ENCODE data around the gene SULT2B1.

The SULT2B1 gene

DNA sequence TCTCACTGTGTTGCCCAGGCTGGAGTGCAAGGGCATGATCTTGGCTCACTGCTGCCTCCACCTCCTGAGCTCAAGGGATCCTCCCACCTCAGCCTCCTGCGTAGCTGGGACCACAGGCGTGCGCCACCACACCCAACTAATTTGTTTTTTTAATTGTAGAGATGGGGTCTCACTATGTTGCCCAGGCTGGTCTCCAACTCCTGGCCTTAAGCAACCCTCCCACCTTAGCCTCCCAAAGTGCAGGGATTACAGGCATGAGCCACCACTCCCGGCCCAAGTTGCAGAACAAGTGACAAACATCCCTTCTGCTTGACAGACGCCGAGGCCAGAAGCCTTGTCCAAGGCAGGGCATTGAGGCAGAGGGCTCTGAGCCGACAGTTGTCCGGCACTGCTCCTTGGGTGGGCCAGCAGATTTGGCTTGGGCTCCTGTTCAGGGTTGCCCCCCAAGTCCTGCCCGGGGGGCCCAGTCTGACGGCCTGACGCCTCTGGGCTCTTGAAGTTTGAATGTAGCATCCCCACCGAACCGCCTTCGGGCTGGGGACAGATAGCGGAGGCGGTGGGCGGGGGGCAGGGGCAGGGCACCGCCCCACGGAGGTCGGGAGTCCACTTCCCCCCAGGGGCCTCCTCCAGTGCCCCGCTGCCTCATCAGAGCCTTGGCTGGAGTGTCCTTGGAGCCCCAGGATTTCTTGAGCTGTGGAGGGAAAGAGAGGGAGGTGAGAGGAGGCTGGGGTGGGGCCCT, 48.9 kb downstream of the SULT2B1 start:
- DNase-seq (ENCODE audit: low read depth in 3 of 3) = no peak

DNA sequence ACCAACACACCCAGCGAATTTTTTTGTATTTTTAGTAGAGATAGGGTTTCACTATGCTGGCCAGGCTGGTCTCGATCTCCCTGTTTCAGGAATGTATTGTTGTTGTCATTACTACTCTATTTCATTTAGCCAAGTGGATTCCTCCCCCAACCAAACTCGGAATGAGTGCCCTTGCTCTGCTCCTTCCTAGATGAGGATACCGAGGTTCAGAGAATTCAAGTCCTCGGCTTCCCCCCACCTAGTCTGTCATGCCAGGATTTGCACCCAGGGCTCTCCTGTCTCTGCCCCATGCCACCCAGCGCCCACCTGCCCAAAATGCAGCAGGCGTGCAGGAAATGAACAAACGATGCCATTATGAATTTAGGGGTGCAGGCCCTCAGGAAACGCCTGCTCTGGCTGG, 51.0 kb downstream of the SULT2B1 start:
- DNase-seq (ENCODE audit: low read depth in 3 of 3) = no peak

DNA sequence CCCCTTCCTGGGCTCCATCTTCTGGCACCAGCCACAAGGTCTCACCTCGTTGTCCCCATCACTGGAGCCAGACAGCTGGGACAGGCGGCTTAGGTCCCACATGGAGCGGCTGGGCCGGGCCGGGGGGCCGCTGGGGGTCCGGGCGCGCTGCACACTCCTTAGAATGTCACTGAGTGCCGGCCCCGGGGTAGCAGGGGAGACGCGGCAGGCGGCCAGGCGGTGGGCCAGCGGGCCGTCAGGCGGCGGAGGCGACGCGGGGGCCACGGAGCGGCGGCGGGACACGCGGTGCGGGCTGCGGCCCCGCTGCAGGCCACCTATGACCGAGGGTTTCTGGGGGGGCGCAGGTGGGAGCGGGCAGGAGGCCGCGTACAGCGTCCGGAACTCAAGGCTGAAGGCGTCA, 51.5 kb downstream of the SULT2B1 start:
- DNase-seq (ENCODE audit: low read depth in 3 of 3) = no peak

DNA sequence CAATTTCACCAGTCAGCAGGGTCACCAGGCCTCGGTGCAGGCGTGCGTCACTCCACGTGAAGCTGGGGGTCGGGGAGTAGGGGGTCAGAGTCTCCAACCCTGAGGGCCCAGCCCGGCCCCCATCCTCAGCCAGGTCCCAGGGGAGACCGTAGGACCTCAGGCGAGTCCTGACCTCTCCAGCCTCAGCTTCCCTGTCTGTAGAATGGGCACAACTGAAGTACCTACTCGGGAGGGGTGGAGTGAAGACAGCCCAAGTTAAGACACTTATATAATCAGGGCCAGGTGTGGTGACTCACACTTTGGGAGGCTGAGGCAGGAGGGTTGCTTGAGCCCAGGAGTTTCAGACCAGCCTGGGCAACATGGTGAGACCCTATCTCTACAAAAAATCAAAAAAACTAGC, 51.9 kb downstream of the SULT2B1 start:
- no peak for DNase-seq (ENCODE audit: low read depth in 3 of 3)

DNA sequence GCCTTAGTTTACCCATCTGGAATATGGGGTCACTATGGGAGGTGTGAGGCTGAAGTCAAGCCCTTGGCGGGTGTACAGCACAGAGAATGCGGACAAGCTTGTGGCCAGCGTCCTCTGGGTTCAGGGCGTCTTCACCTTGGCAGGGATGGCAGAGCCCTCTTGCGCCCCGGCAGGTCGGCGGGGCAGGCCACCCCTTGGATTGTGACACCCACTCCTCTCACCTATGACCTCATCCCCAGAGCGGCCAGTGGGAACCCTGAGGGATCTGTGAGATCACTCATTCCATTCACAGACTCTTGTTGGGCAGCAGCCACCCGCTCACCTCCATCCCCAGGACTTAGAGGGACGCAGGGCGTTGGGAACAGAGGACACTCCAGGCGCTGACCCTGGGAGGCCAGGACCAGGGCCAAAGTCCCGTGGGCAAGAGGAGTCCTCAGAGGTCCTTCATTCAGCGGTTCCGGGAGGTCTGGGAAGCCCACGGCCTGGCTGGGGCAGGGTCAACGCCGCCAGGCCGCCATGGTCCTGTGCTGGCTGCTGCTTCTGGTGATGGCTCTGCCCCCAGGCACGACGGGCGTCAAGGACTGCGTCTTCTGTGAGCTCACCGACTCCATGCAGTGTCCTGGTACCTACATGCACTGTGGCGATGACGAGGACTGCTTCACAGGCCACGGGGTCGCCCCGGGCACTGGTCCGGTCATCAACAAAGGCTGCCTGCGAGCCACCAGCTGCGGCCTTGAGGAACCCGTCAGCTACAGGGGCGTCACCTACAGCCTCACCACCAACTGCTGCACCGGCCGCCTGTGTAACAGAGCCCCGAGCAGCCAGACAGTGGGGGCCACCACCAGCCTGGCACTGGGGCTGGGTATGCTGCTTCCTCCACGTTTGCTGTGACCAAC, 54.7 kb downstream of the SULT2B1 start, which contains the start of gene SPACA4:
Gene SPACA4, plus strand, starts transcription at position 280 of the 896 bp plus-strand sequence. Its CDS starts 237 bp downstream, at position 517.
- no peak for DNase-seq (ENCODE audit: low read depth in 3 of 3)

DNA sequence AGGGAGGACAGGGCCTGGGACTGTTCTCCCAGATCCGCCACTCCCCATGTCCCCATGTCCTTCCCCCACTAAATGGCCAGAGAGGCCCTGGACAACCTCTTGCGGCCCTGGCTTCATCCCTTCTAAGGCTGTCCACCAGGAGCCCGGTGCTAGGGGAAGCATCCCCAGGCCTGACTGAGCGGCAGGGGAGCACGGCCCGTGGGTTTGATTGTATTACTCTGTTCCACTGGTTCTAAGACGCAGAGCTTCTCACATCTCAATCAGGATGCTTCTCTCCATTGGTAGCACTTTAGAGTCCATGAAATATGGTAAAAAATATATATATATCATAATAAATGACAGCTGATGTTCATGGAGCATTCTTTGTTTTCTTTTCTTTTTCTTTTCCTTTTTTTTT, 55.4 kb downstream of the SULT2B1 start:
- no peak for DNase-seq (ENCODE audit: low read depth in 3 of 3)

DNA sequence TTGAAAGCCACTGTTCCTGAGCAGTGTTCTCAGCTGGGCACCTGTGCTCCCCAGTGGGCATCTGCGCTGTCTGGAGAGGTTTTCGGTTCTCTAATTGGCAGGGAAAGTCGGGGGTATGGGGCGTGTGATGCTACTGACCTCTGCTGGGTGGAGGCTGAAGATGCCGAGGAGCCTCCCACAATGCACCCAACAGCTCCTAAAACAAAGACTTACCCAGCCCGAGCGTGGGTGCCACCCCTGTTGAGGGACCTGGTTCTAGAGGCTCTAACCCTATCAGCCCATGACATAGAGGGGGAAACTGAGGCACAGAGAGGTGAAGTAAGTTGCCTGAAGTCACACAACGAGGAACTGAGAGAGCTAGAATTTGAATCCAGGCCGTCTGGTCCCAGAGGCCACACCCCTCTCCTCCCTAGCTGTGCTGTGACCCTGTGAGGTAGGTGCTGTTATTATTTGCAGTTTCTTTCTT, 56.9 kb downstream of the SULT2B1 start:
- DNase-seq (ENCODE audit: low read depth in 3 of 3) = no peak

DNA sequence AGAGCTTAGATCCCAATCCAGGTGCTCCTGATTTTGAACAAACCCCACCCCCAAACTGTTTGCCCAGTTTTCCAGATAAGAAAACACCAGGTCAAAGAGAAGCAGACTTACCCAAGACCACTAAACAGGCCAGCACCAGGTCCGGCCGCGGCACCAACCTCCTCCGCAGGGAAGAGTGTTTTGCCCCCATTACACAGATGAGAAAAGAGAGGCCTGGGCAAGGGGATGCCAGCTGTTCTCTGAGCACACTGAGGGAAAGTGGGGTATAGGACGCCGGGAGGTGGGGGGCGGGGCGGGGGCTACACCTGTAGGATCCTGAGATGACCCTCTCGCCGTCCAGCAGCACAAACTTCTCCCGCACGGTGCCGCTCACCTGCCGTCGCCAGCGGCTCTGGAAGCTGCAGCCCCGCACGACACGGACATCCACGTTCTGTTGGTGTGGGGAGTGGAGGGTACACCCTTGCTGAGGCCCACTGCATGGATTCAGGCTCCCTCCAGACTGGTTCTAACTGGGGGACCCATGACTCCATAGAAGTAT, 57.7 kb downstream of the SULT2B1 start:
- no peak for DNase-seq (ENCODE audit: low read depth in 3 of 3)

DNA sequence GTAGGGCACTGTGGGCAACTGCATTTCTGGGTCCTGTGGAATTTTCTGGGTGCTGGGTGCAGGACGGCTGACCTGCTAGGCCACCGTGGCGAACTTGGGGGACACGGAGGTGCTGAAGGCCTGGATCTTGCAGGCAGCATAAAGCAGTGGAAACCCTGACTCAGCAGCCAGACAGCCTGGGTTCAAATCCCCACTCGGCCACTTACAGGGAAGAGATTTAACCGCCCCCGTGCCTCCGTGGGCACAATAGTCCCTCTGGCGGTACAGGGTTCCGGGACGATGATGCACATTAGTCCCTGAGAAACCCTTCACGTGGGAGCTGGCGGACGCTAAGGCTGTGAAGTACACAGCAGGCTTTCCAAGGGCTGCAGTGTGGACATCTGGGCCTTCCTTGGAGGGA, 59.9 kb downstream of the SULT2B1 start:
- no peak for DNase-seq (ENCODE audit: low read depth in 3 of 3)

DNA sequence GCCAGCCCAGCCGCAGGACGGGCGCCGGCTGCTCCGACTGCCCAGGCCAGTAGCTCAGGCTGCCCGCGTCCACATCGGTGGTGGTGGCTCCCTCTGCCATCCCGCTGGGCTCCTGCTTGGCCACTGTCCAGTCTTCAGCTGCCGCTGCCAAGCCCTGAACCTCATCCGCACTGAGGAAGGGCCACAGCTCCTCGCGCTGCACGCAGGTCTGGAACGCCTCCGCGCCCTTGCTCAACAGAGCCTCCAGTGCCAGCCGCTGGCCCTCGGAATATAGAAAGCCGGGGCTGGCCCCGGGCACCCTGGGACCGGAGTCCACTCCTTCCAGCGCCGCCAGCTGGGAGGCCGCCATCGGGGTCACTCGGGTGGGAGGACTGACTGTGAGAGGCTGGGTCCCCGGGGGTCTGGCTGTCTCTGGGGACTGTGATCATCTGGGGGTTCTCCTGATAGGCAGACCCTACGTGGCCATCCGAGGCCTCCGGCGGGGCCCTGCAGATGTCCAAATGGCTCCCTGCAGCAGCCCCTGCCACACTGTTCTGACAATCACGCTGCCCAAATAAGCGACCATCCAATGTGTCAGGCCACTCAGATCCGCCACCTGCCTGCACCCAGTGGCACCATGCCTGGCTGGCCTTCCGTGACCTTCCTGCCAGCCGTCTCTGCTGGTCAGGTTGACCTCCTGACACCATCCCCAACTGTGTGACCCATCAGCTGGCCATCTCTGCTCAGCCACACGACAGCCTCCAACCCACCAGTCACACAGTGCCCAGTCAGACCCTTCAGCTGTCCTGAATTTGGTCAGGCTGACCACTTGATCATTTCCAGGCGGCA, 61.3 kb downstream of the SULT2B1 start:
- DNase-seq (ENCODE audit: low read depth in 3 of 3) = no peak

DNA sequence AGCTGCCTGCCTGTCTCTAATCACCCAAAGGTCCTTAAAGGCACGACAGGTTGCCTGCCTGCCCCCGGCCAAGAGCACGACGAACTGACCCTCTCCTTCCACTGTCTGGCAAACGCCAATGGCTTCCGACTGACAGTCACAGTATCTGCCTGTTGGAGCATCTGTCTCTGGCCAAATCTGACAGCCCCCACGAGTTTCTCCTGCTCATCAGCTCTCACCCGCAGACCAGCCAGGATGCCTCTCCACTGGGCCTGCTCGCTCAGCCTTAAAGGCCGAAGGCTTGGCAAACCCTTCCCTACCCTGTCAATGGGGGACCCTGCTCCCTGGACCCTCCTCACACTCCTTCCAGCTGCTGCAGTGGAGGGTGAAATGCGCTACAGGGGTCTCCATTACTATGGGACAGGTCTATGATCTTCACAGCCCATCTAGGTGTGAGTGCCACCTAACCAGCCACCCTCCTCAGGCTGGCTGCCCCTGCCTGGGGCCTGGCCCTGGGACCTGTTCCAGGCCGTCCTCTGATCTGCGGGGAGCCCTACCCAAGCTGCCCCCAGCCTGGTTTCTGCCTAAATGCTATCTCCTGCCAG, 62.0 kb downstream of the SULT2B1 start:
- DNase-seq (ENCODE audit: low read depth in 3 of 3) = no peak

DNA sequence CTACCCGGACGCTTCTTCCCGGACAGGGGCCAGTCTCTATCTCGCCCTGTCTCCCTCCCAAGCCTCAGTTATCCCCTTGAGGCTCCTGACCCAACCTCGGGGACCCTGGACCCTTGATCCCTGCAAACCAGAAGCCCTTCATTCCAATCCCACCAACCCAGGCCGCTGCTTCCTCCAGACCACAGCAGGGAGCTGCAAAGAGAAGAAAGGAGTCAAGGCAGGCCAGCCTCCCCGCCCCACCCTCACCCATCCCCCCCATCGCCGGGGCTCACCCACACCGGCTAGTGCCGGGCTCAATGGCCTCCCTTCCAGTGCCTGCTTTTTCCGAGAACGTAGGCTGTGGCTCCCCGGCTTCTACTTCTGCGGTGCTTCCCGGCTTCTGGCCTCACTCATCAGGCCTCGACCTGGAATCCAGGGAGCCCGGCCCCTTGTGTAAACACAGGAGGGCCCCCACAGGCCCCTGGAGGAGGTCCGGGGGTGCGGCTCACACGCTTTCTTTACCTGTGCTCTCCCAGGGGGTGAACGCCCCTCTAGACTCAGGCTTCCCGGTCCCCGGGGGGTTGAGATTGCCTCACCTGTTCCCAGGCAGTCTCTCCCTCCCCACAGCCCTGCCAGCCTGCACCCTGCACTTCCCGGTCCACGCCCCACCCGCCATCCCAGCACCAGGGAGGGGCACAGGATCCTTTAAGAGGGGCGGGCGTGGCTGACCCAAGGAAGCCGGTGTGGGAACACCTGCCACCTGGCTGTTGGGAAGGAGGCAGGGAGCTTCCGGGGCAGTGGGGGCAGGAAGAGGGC, 62.7 kb downstream of the SULT2B1 start, which contains the start of gene FAM83E:
Gene FAM83E, minus strand, starts transcription at position 641 of the 795 bp plus-strand sequence. CDS start 1,704 bp downstream, outside the sequence.
- no peak for DNase-seq (ENCODE audit: low read depth in 3 of 3)

DNA sequence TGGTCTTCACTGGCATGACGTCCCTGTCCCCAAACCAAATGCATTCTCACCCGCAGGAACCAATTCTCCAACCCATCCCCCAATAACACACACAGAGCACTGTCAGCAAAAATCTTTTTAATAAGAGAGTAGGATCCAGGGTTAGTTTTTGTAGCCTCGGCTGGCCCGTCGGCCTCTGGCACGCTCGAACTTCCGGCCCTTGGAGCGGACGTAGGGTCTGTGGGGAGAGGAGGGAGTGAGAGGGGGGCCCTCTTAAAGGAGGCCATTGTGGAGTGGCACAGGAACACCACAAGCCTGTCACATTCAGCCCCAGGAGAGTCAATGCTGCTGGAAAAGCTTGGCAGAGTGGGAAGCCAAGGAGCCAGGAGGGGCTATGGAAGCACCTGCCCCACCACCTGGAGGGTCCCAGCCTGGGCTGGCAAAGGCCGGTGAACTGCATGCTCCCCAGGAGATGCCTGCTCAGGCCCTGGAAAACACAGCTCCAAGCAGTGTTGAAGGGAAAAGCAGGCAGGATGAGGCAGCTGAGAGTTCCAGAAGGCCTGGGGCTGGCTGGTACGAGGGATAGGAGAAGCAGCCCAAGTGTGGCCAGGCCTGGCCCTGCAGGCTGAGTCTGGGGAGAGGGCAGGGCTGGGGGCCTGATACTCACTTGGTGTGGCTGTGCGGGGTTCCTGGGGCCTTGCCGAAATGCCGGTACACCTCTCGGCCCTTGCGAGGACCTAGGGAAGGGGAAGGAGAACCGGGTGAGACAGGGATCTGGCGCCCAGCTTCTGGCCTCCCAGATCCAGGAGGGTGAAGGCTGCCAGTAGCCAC, 63.5 kb downstream of the SULT2B1 start:
- no peak for DNase-seq (ENCODE audit: low read depth in 3 of 3)

DNA sequence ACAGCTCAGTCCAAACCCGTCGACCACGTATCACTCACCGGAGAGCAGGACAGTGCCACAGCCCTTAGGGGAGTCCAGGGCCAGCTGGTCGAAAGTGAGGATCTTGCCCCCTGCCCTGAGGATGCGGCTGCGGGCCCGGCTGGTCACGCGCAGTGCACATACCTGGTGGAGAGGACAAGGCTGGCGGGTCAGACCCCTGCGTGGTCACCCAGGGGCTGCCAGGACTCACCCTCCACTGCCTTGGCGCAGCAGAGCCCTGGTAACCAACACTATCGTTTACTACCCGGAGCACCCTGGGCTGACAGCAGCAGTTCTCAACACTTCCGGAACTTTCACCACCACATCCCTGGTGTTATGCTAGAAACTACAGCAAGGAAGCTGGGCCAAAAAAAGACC, 64.1 kb downstream of the SULT2B1 start:
- DNase-seq (ENCODE audit: low read depth in 3 of 3) = no peak

DNA sequence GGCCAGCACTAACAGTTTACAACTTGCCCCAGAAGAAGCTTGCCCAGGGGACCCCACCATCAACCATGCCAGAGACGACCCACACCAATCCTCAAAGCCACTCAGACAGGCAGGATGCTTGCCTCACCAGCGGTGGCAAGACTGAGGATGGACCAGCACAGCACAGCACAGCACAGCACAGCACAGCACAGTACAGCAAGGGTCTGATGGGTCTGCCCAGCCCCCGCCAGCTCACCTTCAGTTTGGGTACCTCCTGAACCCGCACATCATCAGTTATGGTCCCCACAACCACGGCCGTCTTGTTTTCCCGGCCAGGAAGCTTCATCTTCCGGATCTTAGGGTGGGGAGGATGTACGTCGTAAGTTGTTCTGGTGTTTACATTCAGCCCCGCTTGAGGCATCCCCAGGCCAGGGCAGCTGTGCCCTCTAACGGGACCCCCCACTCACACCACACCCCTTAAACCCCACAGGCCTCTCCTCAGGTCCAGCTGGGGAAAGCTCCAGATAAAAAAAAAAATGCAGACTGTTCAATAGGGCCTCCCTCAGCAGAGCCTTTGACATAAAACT, 64.6 kb downstream of the SULT2B1 start:
- DNase-seq (ENCODE audit: low read depth in 3 of 3) = no peak

DNA sequence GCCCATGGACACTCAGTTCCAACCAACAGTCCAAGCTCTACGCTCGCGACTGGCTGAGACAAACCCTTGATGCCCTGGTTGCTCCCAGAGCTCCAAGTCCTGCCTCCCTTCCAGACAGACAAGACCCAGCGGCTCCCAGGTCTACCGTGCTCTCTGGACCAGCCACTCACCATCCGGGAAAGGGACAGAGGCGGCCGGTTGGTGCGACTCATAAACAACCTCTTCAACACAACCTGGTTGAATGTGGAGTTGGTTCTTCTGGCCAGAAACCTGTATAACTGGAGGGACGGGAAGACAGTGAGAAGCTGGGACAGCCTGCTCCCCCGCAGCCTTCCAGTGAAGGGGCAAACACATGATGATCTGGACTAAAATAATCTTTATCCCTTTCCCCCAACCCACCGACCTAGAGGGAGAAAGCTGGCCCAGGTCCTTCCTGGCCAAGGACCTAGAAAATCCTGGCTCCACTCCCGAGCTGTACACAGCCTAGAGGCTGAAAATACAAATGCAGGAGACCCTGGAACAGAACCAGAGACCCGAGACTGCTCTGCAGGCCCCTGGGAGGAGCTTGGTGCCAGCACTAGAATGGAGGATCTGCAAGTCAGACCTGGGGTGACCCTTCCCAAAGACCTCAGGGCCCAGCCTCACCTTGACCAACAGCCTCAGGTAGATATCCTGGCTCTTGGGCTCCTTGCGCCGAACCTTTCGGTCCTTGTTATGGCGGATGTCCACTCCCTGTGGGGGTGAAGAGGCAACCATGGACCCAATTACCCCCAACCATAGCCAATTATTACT, 65.4 kb downstream of the SULT2B1 start:
- DNase-seq (ENCODE audit: low read depth in 3 of 3) = no peak

DNA sequence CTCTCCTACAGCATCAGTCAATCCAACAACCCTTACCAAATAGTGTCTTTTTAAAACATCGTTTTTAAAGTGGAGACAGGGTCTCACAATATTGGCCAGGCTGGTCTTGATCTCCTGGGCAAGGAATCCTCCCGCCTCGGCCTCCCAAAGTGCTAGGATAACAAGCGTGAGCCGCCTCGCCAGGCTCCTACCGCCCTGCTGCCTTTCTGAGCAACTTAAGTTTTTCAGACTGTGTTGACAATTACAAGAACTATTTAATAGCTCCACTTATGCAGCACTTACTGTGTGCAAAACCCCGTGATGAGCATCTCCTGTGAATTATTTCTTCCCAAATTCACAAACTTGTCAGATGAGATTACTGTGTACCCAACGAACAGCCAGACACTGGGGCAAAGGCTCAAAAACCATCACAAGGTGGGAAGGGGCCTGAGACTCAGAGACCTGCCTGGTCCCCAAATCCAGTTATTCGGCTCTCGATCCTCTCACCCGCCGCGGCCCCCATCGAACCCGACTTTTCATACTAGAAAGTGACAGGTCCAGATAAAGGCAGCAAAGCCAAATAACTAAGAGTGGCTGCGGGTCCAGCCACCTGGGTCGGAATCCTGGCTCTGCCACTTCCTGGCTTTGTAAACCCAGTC, 66.4 kb downstream of the SULT2B1 start:
- no peak for DNase-seq (ENCODE audit: low read depth in 3 of 3)
